HG03280 (cell line): Measurements from ENCODE around the gene BRF1.

ENCODE experiments used
- ATAC-seq: cut with Tn5 transposase; IDR thresholded peaks from one replicate; pipeline ENCODE4 v1.9.1; 2021; ENCODE audit warnings: mild to moderate bottlenecking, moderate library complexity; ENCODE audit not compliant: unreplicated experiment

BRF1 gene

DNA sequence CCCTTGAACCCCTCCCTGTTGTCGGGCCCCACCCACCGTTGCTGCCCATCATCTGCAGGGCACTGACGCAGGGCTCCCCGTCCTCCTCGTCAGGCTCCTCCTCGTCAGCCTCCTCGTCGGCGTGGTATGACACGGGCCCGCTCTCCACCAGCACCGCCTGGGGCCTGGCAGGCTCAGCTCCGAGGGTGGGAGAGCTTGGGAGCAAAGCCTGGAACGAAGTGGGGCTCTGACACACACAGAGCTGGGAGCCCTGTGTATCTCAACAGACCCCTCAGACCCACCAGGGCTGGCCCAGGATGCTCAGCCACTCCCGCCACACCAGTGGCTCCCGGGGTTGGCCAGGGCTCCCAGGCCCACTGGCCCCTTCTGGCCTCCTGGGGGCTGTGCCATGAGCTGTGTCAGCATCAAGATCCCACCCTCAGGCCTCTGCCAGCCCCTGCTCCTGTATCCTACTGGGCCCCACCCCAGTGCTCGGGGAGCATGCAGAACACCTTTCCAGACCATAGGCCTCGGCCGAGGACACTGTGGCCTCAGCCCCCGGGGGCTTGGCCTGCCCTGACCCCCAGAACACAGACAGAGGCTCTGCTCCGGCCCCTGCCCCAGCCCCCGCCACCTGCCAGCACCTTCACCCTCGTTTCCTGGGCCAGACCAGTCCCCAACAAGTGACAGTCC lies 89.6 kb downstream of the BRF1 start:
- no peak for ATAC-seq

DNA sequence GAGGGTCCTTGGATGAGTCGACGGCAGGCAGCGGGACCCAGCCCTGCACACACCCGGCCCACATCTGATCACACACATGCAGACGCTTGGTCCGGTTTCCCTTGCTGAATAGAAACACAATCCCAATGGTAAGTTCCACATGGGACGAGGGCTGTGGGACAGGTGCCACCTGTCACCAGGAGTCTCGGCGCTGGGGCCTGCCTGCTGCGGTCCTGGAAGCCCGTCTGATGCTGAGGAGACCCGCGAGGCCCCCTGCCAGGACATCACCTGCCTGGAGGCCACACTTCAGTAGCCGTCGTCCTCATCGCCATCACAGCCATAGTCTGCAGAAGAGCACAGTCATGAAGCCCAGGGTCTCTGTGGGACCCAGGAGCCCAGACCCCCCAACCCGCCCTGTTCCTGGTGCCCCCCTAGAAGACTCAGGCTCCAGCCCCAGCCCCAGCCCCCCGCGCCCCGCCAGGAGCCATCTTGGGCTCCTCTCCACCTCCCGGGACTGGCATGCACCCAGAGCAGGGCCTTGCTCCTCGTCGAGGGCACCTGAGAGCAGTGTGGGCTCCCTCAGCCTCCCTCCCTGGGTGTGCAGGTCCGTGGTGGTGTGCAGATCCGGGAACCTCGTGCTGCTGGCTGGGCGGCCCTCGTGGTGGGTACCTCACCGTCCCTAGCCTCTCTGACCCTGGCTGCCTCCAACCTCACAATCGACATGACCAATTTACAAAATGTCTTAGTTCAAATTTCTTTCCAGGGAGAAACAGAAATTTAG lies 90.4 kb downstream of the BRF1 start:
- no peak for ATAC-seq

- ATAC-seq = no peak
Measured at GRCh38 chr14:105209646-105210045, 91.2 kb downstream of the BRF1 start.

DNA sequence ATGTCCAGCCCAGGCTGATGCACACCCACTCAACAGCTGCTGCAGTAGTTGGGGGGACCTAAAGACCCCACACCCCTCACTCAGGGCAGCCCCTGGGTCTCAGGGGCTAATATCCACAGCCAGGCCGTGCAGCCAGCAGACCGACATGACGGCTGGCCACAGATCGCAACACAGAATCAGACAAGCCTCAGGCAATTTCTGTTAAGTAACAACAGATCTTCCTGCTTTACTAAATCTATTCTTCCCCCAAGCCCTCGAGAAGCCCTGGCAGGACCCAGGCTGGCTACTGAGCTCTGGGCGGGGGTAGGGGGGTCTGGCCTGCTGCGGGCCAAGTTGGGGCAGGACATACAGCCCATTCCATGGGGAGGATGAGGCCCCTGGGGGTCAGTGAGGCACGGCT lies 91.7 kb downstream of the BRF1 start:
- ATAC-seq = no peak

DNA sequence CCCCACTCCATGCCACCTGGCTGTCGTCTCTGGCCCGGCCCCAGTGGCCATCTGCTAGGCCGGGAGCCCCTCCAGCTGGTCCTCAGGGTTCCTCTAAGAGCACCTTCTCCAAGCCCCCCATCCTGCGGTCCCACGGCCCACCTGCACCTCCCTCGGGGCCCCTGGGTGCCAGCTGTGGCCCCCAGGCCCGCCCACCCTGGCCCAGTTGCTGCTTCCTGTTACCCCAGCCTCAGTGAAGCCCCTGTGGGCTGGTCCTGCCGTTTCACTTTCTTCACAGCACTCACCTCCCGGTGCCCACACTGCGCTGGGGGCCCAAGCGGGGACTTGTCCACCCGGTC lies 92.1 kb downstream of the BRF1 start:
- no peak for ATAC-seq

- no peak for ATAC-seq
Measured at GRCh38 chr14:105207996-105208737, 92.6 kb downstream of the BRF1 start.

DNA sequence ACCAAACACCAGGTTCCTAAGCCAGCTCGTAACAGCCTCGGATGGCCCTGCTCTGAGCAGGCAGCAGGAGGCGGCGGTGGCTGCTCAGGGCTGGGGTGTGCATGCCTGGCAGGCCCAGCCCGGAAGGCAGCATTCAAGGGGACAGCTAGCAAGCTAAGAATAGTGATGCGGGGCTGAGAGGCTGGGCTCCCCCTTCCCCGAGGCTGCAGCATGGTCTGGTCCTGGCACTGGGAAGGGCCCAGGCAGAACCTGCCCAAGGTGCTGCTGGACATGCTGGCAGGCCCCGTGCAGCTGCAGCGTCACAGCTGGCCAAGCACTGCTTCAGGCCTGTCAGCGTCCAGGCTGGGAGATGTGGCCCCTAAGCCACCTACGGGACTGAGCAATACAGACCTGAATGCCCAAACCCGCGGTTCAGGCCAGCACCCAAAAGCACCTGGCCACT lies 93.3 kb downstream of the BRF1 start:
- no peak for ATAC-seq

- no peak for ATAC-seq
Measured at GRCh38 chr14:105206873-105207272, 93.9 kb downstream of the BRF1 start.

- ATAC-seq = no peak
Measured at GRCh38 chr14:105205673-105206208, 95.1 kb downstream of the BRF1 start.

GRCh38 chr14:105204931-105205672 lies 95.7 kb downstream of the BRF1 start:
- ATAC-seq = no peak

DNA sequence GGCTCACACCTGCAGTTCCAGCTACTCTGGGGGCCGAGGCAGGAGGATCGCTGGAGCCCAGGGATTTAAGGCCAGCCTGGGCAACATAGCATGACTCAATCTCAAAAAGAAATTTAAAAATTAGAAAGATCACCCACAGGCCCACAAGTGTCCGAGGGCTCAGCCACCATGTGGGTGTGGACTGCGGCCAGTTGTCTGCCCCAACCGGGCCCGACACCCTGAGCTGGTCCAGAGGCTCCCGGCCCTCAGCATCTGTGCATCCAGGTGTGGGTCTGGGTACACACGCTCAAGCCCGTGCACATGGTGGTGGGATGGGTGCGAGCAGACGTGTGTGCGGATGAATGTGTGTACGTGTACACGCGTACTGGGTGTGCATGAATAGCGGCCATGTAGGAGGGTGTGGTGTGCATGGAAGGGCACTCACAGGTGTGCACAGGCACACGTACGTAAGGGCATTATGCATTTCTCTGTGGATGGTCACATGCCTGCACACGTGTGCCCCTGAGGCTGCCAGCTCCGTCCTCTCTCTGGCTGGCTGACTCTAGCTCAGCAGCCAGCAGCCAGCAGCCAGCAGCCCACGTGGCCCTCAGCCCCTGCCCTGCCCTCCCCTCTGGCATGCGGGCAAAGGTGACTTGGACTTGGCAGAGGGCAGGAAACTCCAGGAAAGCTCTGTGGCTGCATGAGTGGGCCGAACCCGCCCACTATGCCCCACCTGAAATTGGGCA lies 96.4 kb downstream of the BRF1 start:
- ATAC-seq = no peak

DNA sequence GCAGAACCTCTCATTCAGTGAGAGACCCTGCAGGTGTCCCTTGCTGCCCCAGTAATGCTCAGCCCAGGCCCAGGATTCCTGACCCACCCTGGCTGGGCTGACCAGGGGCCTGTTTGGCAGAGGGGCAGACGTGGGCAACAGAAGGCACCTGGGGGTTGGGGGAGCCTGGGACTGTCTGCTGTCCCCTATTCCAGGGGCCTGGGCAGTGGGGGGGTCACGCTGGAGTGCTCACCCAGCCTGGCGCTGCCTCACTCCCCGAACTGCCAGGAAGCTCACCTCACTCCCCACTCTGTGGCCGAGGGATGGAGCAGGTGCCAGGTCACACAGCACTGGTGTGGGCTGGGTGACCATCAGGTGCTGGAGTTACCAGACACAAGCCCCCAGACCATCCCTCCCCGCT lies 97.1 kb downstream of the BRF1 start:
- ATAC-seq = no peak

GRCh38 chr14:105203057-105203531 lies 97.7 kb downstream of the BRF1 start:
- ATAC-seq = no peak

- ATAC-seq = no peak
Measured at GRCh38 chr14:105201925-105202513, 98.8 kb downstream of the BRF1 start.

DNA sequence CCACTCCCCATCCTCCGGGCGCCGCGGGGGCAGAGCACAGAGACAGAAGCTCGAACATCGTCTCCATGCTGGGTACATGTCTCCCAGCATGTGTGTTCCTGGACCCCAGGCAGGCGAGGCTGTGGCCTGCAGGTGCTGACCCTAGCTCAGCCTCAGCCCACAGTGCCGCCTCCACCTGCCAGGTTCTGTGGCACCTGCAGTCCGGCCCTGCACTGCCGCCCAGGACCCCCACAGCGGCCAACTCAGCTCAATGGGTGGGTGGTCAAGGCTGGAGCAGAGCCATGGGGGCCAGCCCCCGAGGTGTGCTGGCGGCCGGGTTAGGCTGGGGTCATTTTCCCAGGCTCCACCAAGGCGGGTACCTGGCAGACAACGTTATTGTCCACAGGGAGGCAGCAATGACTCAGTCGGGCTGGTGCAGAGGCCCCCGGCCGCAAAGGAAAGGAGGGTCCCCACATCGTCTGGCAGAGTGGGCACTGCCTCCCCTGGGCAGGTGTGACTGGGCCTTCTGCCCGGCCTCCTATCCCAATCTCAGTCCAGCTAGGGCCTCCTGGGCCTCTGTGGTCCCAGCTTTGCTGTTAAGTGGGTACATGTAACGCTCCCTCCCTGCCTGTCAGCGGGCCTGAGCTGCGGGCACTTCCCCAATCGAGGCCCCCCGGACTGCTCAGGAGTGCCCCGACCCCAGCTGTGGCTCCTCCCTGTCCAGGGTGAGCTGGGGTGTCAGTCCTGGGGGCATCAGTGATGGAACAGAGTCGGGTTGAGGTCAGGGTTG lies 99.5 kb downstream of the BRF1 start:
- ATAC-seq = no peak

- ATAC-seq = no peak
Measured at GRCh38 chr14:105200641-105201040, 100.2 kb downstream of the BRF1 start.

DNA sequence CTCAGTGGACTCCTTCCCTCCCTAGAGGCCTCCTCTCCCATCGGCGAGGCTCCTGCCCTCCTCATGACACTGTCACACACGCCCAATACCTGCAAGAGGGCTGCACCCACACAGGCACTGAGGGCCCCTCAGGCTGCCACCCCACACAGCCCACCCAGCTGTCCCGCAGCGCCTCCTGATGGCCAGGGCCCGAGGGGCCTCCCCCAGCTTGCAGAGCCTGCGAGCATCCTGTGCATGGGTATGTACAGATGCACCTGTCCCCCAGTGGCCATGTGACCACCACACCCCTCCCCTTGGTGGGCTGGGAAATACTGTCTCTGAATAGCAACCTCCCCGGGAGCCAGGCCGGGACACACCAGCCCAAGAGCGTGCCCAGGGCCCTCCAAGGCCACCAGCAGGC lies 100.7 kb downstream of the BRF1 start:
- ATAC-seq = no peak

GRCh38 chr14:105199093-105199492 lies 101.7 kb downstream of the BRF1 start:
- ATAC-seq = no peak

DNA sequence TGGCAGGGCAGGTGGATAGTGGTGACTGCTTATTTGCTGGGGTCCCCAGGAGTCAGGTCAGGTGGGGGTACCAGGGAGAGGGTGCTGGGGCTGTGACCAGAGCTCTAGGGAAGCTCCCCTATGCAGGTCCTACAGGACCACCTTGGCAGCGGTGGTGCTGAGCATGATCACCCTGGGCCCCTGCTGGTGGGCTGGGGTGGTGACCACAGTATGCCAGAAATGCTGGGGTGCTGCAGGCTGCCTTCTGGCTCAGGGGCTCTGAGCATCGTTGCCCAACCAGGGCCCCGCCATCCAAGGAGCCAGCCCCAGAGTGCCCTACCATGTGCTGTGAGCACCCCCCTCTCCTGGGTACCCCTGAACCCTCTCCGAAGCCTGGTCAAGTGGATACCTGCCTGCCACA lies 102.2 kb downstream of the BRF1 start:
- no peak for ATAC-seq
